Gastrocnemius medialis (tissue), 4 donors: ENCODE results near the gene PTPRCAP.

Experiments
- POLR2A ChIP-seq, 2 donors: fragments of 450-650 bp; IDR thresholded peaks; one replicate each; pipeline ENCODE4 v1.6.1; 2017; ENCODE audit warnings: antibody characterized with exemption in 2 of 2, mild to moderate bottlenecking in 2 of 2, moderate library complexity in 2 of 2
- TF ChIP-seq, protein P1 (sequence below), 5 experiments: fragments of 450-650 bp in 3 of 5; fragments of 200-600 bp in 2 of 5; sonication (generic) in 2 of 5; IDR thresholded peaks in 4 of 5; conservative IDR thresholded peaks in 1 of 5; 1 replicate in 4 of 5; 2 replicates in 1 of 5; pipeline ENCODE4 v1.5.1; 2016 to 2019; ENCODE audit warnings: antibody characterized with exemption in 5 of 5, mild to moderate bottlenecking in 3 of 5, moderate library complexity in 3 of 5

GRCh38 chr11:67432655-67433349 lies 4.7 kb downstream of the PTPRCAP start:
- TF ChIP-seq, protein P1, sequence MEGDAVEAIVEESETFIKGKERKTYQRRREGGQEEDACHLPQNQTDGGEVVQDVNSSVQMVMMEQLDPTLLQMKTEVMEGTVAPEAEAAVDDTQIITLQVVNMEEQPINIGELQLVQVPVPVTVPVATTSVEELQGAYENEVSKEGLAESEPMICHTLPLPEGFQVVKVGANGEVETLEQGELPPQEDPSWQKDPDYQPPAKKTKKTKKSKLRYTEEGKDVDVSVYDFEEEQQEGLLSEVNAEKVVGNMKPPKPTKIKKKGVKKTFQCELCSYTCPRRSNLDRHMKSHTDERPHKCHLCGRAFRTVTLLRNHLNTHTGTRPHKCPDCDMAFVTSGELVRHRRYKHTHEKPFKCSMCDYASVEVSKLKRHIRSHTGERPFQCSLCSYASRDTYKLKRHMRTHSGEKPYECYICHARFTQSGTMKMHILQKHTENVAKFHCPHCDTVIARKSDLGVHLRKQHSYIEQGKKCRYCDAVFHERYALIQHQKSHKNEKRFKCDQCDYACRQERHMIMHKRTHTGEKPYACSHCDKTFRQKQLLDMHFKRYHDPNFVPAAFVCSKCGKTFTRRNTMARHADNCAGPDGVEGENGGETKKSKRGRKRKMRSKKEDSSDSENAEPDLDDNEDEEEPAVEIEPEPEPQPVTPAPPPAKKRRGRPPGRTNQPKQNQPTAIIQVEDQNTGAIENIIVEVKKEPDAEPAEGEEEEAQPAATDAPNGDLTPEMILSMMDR (IDR thresholded peaks at IDR 0.05 in 4 of 5, conservative IDR thresholded peaks at IDR 0.05 in 1 of 5) = no peak
- no peak for TF ChIP-seq POLR2A (IDR thresholded peaks at IDR 0.05)
